Smooth muscle cell of the brain vasculature (primary cell): Measurements from ENCODE around the gene ZCWPW1.
"Not testable (repeated sequence)": the region's sequence is repeated elsewhere in the genome, so short reads cannot be mapped to it uniquely, and the experiment has no call there.

ENCODE experiments used
- DNase-seq: peaks from one replicate; pipeline ENCODE4 v3.0.0-alpha.2; 2012; ENCODE audit warnings: low read depth, low spot score

Gene ZCWPW1

GRCh38 chr7:100356416-100357068 lies 72.0 kb downstream of the ZCWPW1 start:
- no peak for DNase-seq

DNA sequence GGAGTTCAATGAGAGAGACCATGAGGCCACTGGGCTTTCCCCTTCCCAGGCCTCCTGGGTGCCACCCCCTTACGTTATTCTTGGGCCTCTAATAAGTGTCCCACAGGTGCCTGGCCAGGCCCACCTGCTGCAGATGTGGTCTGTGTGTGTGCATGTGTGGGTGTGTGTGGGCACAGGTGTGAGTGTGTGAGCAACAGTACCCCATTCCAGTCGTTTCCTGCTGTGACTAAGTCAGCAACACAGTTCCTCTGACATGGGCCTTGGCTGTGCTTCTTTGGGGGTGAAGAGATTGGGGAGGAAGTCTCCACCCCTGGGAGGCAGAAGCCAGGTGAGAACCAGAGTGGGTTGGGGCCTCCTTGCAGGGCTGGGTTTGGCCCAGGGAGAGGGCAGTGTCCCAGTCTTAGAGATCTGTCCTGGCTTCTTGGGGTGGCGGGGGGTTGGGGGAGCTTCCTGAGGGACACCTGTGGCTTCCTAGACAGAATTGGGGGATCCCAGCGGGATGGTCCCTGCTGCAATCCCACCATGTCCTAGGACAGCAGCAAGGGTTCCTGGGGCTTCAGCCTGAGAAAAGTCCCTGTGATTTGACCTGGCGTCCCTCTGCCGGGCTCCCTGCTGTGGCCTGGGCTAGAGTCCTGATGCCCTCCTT lies 74.7 kb downstream of the ZCWPW1 start:
- DNase-seq = no peak

DNA sequence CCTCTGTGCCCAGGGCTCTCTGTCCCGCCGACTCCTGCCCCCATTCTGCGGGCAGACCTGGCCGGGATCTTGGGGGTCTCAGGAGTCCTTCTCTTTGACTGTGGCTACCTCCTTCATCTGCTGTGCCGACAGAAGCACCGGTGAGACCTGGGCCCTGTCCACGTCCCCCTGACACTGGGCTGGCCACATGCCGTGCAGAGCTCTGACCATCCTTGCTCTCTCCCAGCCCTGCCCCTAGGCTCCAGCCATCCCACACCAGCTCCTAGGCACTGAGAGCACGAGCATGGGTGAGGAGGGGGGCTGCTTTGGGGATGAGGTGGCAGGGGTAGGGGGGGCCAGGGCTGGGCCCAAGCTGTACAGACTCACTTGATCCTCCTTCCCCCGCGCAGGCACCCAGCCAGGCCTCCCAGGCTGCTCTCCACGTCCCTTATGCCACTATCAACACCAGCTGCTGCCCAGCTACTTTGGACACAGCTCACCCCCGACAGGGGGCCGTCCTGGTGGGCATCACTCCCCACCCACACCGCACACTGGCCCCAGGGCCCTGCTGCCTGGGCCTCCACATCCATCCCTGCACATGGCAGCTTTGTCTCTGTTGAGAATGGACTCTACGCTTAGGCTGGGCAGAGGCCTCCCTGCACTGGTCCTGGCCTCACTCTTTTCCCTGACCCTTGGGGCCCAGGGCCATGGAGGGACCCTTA lies 75.4 kb downstream of the ZCWPW1 start:
- DNase-seq = no peak

GRCh38 chr7:100352230-100352781 lies 76.2 kb downstream of the ZCWPW1 start:
- not testable (repeated sequence) for DNase-seq

DNA sequence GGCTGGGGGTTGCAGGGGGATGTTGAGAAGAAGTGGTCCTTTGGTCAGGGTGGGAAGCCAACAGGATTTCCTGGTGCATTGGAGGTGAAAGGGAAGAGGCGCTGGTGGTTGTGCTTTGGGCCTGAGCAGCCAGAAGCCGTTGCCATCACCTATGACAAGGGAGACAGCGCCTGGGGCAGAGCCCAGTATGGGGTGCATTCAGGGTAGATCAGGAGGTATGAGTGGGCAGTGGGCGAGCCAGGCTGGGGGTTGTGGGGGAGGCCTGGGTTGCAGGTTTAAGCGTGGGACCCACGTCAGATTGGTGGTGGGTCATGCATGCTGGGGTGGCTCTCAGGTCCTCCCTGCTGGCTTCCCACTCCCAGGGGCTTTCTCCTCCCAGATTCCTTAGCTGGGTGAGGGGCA lies 76.8 kb downstream of the ZCWPW1 start:
- DNase-seq = no peak
